Mucosa of stomach (tissue), 1 donor: ENCODE measurements around the gene DCAKD.
A peak's percentile ranks its signal among the peaks of the same experiment; 100 is the strongest.

Source experiments
- H3K27me3 ChIP-seq: one replicate; pipeline ENCODE4 v1.7.0; 2013; ENCODE audit warnings: mild to moderate bottlenecking, low read length; ENCODE audit not compliant: control insufficient read depth, insufficient read depth
- H3K36me3 ChIP-seq: one replicate; pipeline ENCODE4 v1.7.0; 2013; ENCODE audit warnings: low read length; ENCODE audit not compliant: control insufficient read depth, insufficient read depth
- H3K4me1 ChIP-seq: one replicate; pipeline ENCODE4 v1.7.0; 2013; ENCODE audit warnings: mild to moderate bottlenecking, low read length; ENCODE audit not compliant: control insufficient read depth, insufficient read depth
- H3K4me3 ChIP-seq: one replicate; pipeline ENCODE4 v1.7.0; 2013; ENCODE audit warnings: low read length
- H3K9ac ChIP-seq: one replicate; pipeline ENCODE4 v1.7.0; 2013; ENCODE audit warnings: mild to moderate bottlenecking, low read length, moderate library complexity
- H3K9me3 ChIP-seq: one replicate; pipeline ENCODE4 v1.7.0; 2013; ENCODE audit warnings: mild to moderate bottlenecking, low read length, moderate library complexity; ENCODE audit not compliant: control insufficient read depth
- donor health status: Pancreatic carcinoma.

DCAKD gene, protein sequence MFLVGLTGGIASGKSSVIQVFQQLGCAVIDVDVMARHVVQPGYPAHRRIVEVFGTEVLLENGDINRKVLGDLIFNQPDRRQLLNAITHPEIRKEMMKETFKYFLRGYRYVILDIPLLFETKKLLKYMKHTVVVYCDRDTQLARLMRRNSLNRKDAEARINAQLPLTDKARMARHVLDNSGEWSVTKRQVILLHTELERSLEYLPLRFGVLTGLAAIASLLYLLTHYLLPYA

GRCh38 chr17:45051060-45051719, at the start of gene DCAKD:
DCAKD (minus strand) TSS chr17:45051632; CDS start chr17:45034885, 16,747 bp downstream.
- Histone ChIP-seq H3K27me3 (no peaks in the 10 kb centered on the region), H3K9ac (peak within 1 kb of the TSS; percentile 63), H3K36me3 (no peaks in the 10 kb centered on the region), H3K4me3 (peak within 1 kb of the TSS; percentile 56), H3K9me3 (no peaks in the 10 kb centered on the region), H3K4me1 (peaks cover 12% of the 10 kb centered on the region)

GRCh38 chr17:45098869-45099616, 47.6 kb upstream of the DCAKD start:
- Histone ChIP-seq H3K9me3 (no peaks in the 10 kb centered on the region), H3K4me3 (no peak overlapping the region), H3K9ac (no peak overlapping the region), H3K27me3 (no peaks in the 10 kb centered on the region), H3K4me1 (peaks cover 11% of the 10 kb centered on the region), H3K36me3 (peaks cover 43% of the 10 kb centered on the region)

DNA sequence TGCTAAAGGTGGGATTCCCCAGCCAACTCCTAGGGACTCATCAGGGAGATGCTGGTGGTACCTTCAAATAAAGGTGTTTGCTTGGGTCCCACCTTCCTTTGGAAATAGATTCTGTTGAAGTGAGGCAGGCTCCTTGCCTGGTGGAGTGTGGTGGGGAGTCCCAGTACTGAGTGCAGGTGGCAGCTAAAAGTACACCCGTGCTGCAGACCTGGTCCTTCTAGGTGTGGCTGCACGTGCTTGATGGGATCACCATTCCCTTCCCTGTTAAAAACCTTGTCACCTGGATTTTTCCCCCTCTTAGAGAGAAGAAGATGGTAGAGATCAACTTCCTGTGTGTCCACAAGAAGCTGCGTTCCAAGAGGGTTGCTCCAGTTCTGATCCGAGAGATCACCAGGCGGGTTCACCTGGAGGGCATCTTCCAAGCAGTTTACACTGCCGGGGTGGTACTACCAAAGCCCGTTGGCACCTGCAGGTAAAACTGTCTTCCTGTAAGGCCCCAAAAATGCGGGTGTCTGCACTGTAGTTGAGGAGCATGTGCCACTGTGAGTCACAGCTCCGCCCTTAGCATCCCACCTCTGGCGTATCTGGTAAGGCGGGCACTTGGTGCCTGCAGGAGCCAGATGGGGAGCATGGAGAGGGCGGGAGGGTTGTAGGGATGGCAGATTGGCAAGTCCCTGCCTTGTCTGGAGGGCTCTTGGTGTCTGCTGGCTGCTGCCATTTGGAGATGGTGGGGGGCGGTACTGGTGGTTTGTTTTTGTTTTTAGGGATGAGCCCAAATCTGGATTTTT, 46.8 kb upstream of the DCAKD start:
- Histone ChIP-seq H3K27me3 (no peaks in the 10 kb centered on the region), H3K4me1 (peaks cover 19% of the 10 kb centered on the region), H3K36me3 (peaks cover 39% of the 10 kb centered on the region), H3K9ac (no peak overlapping the region), H3K4me3 (no peak overlapping the region), H3K9me3 (no peaks in the 10 kb centered on the region)

DNA sequence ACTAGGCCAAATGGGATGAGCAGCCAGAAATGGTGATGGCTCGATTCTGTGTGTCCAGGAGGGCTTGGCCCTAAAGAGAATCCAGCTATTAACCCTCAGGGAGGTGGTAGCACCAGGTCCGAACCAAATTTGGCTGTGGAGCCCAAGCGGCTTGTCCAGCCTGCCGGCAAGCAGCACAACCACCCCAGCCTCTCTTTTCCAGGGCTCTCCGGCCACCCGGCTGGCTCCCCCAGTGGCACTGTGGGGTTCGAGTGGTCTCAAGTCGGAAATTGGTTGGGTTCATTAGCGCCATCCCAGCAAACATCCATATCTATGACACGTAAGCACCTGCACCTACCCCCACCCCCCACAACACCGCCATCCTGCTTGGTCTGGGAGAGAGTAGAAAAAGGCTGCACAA, 45.5 kb upstream of the DCAKD start:
- Histone ChIP-seq H3K4me3 (no peak overlapping the region), H3K4me1 (peaks cover 11% of the 10 kb centered on the region), H3K9me3 (no peaks in the 10 kb centered on the region), H3K9ac (no peak overlapping the region), H3K27me3 (no peaks in the 10 kb centered on the region), H3K36me3 (peaks cover 31% of the 10 kb centered on the region)

GRCh38 chr17:45096141-45096540, 44.7 kb upstream of the DCAKD start:
- Histone ChIP-seq H3K36me3 (peaks cover 31% of the 10 kb centered on the region), H3K27me3 (no peaks in the 10 kb centered on the region), H3K9ac (no peak overlapping the region), H3K4me1 (peaks cover 11% of the 10 kb centered on the region), H3K9me3 (no peaks in the 10 kb centered on the region), H3K4me3 (no peak overlapping the region)

DNA sequence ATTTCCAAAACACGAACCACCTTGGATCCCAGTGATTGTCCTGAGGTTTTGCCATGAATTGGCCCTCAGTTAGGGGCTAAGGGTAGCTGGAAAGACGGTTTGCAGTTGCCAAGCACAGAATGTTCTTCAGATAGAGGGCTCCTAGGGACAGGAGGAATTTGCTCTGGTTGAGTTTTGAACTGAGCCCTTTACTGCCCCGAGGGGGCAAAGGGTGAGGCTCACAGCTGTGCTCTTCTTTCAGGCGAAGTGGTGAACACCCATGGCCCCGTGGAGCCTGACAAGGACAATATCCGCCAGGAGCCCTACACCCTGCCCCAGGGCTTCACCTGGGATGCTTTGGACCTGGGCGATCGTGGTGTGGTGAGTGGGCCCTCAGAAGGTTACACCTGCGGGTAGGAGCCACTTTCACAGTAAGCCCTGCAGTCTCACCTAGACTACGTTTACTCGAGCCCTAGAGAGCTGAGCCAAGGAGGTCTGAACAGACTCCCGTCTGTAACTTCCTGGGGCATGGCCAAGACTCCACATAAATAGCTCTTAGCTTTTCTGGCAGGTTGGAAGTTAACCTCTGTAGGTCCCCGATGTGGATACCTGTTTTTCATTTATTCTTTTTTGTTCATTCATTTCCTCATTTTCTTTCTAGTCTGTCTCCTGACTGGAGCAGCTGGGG, 42.1 kb upstream of the DCAKD start:
- Histone ChIP-seq H3K9ac (peak overlapping the region; percentile 7), H3K27me3 (no peaks in the 10 kb centered on the region), H3K4me1 (peaks cover 11% of the 10 kb centered on the region), H3K9me3 (no peaks in the 10 kb centered on the region), H3K4me3 (no peak overlapping the region), H3K36me3 (peaks cover 24% of the 10 kb centered on the region)

GRCh38 chr17:45092911-45093430, 41.5 kb upstream of the DCAKD start:
- Histone ChIP-seq H3K9me3 (no peaks in the 10 kb centered on the region), H3K4me1 (peaks cover 11% of the 10 kb centered on the region), H3K9ac (peak overlapping the region; percentile 7), H3K4me3 (no peak overlapping the region), H3K27me3 (no peaks in the 10 kb centered on the region), H3K36me3 (peaks cover 18% of the 10 kb centered on the region)

- Histone ChIP-seq H3K4me3 (no peak overlapping the region), H3K36me3 (peaks cover 7% of the 10 kb centered on the region), H3K27me3 (no peaks in the 10 kb centered on the region), H3K4me1 (peaks cover 11% of the 10 kb centered on the region), H3K9ac (no peak overlapping the region), H3K9me3 (no peaks in the 10 kb centered on the region)
Measured at GRCh38 chr17:45091778-45092425, 40.5 kb upstream of the DCAKD start.

- Histone ChIP-seq H3K36me3 (peaks cover 9% of the 10 kb centered on the region), H3K9me3 (no peaks in the 10 kb centered on the region), H3K9ac (no peak overlapping the region), H3K4me1 (peaks cover 11% of the 10 kb centered on the region), H3K4me3 (no peak overlapping the region), H3K27me3 (no peaks in the 10 kb centered on the region)
Measured at GRCh38 chr17:45090711-45091110, 39.3 kb upstream of the DCAKD start.

GRCh38 chr17:45088741-45089140, 37.3 kb upstream of the DCAKD start:
- no peak overlapping the region for H3K4me3 ChIP-seq
- no peaks in the 10 kb centered on the region for H3K9me3 ChIP-seq
- H3K4me1 ChIP-seq = peaks cover 8% of the 10 kb centered on the region
- H3K27me3 ChIP-seq = no peaks in the 10 kb centered on the region
- no peak overlapping the region for H3K9ac ChIP-seq
- H3K36me3 ChIP-seq = peaks cover 4% of the 10 kb centered on the region

GRCh38 chr17:45087978-45088377, 36.5 kb upstream of the DCAKD start:
- no peak overlapping the region for H3K9ac ChIP-seq
- H3K4me3 ChIP-seq = no peak overlapping the region
- H3K36me3 ChIP-seq = peaks cover 4% of the 10 kb centered on the region
- no peaks in the 10 kb centered on the region for H3K27me3 ChIP-seq
- peaks cover under 1% of the 10 kb centered on the region for H3K4me1 ChIP-seq
- H3K9me3 ChIP-seq = no peaks in the 10 kb centered on the region
